Transverse colon (tissue), 4 donors: Measurements from ENCODE around the gene ZNF217. TPM values are rescaled to one million over a fixed set of nuclear protein-coding genes. Genes with fewer than 3 reads are reported as not detected.
"Not testable (repeated sequence)": the region's sequence is repeated elsewhere in the genome, so short reads cannot be mapped to it uniquely, and the experiment has no call there.

Experiments
- DNase-seq: peaks from one replicate; pipeline ENCODE4 v3.0.0-alpha.2; 2019
- H3K27ac ChIP-seq, 4 donors: fragments of 200-600 bp; sonication (generic); 2 replicates each; pipeline ENCODE4 v1.5.1; 2016 to 2018; ENCODE audit warnings: inconsistent platforms in 4 of 4
- H3K27me3 ChIP-seq: fragments of 200-600 bp; sonication (generic); 2 replicates; pipeline ENCODE4 v1.5.1; 2017; ENCODE audit warnings: inconsistent platforms
- H3K36me3 ChIP-seq, 4 donors: fragments of 200-600 bp; sonication (generic); 2 replicates each; pipeline ENCODE4 v1.5.1; 2017 to 2019; ENCODE audit warnings: inconsistent platforms in 4 of 4
- H3K4me1 ChIP-seq, 4 donors: fragments of 200-600 bp; sonication (generic); 2 replicates each; pipeline ENCODE4 v1.5.1; 2017 to 2020; ENCODE audit warnings: inconsistent platforms in 4 of 4
- H3K4me3 ChIP-seq, 4 donors: fragments of 200-600 bp; sonication (generic); 1 replicate in 1 of 4; 2 replicates in 3 of 4; pipeline versions ENCODE4 v1.5.1 to v1.6.1; 2017 to 2019; ENCODE audit warnings: inconsistent platforms in 4 of 4
- H3K9me3 ChIP-seq, 2 donors: fragments of 200-600 bp; sonication (generic); 2 replicates each; pipeline ENCODE4 v1.5.1; 2017 to 2019; ENCODE audit warnings: inconsistent platforms in 2 of 2
- CTCF ChIP-seq, 5 experiments: fragments of 200-600 bp in 3 of 5; fragments of 450-650 bp in 2 of 5; sonication (generic) in 3 of 5; IDR thresholded peaks; 1 replicate in 2 of 5; 2 replicates in 3 of 5; pipeline ENCODE4 v1.5.1; 2016 to 2017; ENCODE audit warnings: antibody characterized with exemption in 5 of 5, inconsistent platforms in 3 of 5, mild to moderate bottlenecking in 2 of 5, moderate library complexity in 1 of 5
- EP300 ChIP-seq: sonication (generic); formaldehyde crosslinking; IDR thresholded peaks from one replicate; pipeline ENCODE4 v1.6.1; 2017; ENCODE audit warnings: antibody characterized with exemption, low read depth
- POLR2A ChIP-seq: fragments of 450-650 bp; IDR thresholded peaks from one replicate; pipeline ENCODE4 v1.6.1; 2016; ENCODE audit warnings: antibody characterized with exemption, mild to moderate bottlenecking, moderate library complexity
- POLR2AphosphoS5 ChIP-seq, 3 donors: sonication (generic); formaldehyde crosslinking; IDR thresholded peaks; one replicate each; pipeline ENCODE4 v1.6.1; 2016; ENCODE audit warnings: antibody characterized with exemption in 3 of 3
- WGBS, 2 donors: methylation state at CpG; one replicate each; pipeline ENCODE4 v1.1.5; 2018; ENCODE audit warnings: low coverage in 1 of 2; 5-methylcytosine and 5-hydroxymethylcytosine counted together
- in situ Hi-C, 4 donors: fragments of 200-750 bp; cut with MboI; loops; one replicate each; pipeline versions ENCODE4 v1.15.0 to v1.15.1; 2017; ENCODE audit warnings: low sequenced_read_pairs in 3 of 4, low pct_ligation_motif_present in 1 of 4, low pct_unique_long_range_greater_than_20kb in 1 of 4
- intact Hi-C: fragments of 100-400 bp; cut with DNase I; formaldehyde crosslinking; loops from one replicate; pipeline ENCODE4 v1.15.1; 2023; ENCODE audit warnings: low total_unique reads
- total RNA-seq, 4 donors: library from RNA; depleted of rRNA; stranded (reverse); fragments of >200 nt; gene quantifications; one replicate each; pipeline ENCODE4 v1.1.0, GENCODE V29; 2016

ZNF217 gene
- total RNA-seq, 4 donors from 2014 or later, result 28.9 to 82.6 (median 46.0) TPM

GRCh38 chr20:53613748-53614147 lies 20.1 kb upstream of the ZNF217 start:
- no peaks in the 10 kb centered on the region for H3K27me3 ChIP-seq
- DNase-seq, result no peak
- intact Hi-C loops (no loop called here), in situ Hi-C loops (no loop called here)
- H3K4me1 ChIP-seq, result peaks cover 0 to 28% (median 7%) of the 10 kb centered on the region in 4 donors
- H3K36me3 ChIP-seq, result no peaks in the 10 kb centered on the region
- no peak overlapping the region for H3K4me3 ChIP-seq
- no peak overlapping the region for H3K27ac ChIP-seq
- H3K9me3 ChIP-seq, result no peaks in the 10 kb centered on the region
- TF ChIP-seq EP300, result no peak
- no peak for TF ChIP-seq POLR2A
- no peak for TF ChIP-seq CTCF (IDR thresholded peaks at IDR 0.05)
- TF ChIP-seq POLR2AphosphoS5 (IDR thresholded peaks at IDR 0.05), result no peak

GRCh38 chr20:53612289-53612688 lies 18.6 kb upstream of the ZNF217 start:
- WGBS, 2 donors, result 89 to 93% methylated on average over 7 to 8 of the region's 8 CpGs

GRCh38 chr20:53611449-53611894 lies 17.8 kb upstream of the ZNF217 start:
- Histone ChIP-seq H3K36me3 (no peaks in the 10 kb centered on the region), H3K27ac (peak overlapping the region; percentile 27 to 76 (median 55)), H3K4me3 (no peak overlapping the region), H3K27me3 (no peaks in the 10 kb centered on the region), H3K4me1 (peaks cover 0 to 33% (median 7%) of the 10 kb centered on the region in 4 donors), H3K9me3 (no peaks in the 10 kb centered on the region)
- WGBS, 2 donors, result 48 to 58% methylated on average over 8 of the region's 8 CpGs
- DNase-seq, result peak; percentile 37
- intact Hi-C loops, result no loop called here
- in situ Hi-C loops, result no loop called here
- TF ChIP-seq POLR2AphosphoS5 (IDR thresholded peaks at IDR 0.05) (peak in 2 of 3 donors; percentile 53 to 66), EP300 (no peak)

More at GRCh38 chr20:53612289-53612688, 18.6 kb upstream of the ZNF217 start:
- Histone ChIP-seq H3K4me1 (peaks cover 0 to 33% (median 7%) of the 10 kb centered on the region in 4 donors), H3K27ac (peak overlapping the region in 3 of 4 donors; percentile 43 to 76 (median 44))
- intact Hi-C loops, DNase-seq, H3K9me3 ChIP-seq, H3K27me3 ChIP-seq, H3K36me3 ChIP-seq, in situ Hi-C loops, H3K4me3 ChIP-seq: not testable (repeated sequence)

GRCh38 chr20:53609491-53610445 lies 16.1 kb upstream of the ZNF217 start:
- TF ChIP-seq POLR2A, result no peak
- TF ChIP-seq POLR2AphosphoS5 (IDR thresholded peaks at IDR 0.05), result no peak
- no peak for TF ChIP-seq EP300
- TF ChIP-seq CTCF (IDR thresholded peaks at IDR 0.05), result no peak
- Histone ChIP-seq H3K36me3 (no peaks in the 10 kb centered on the region), H3K4me3 (no peak overlapping the region), H3K9me3 (no peaks in the 10 kb centered on the region), H3K27ac (peak overlapping the region; percentile 59 to 76 (median 68)), H3K27me3 (no peaks in the 10 kb centered on the region), H3K4me1 (peaks cover 0 to 33% (median 7%) of the 10 kb centered on the region in 4 donors)
- in situ Hi-C loops (no loop called here), intact Hi-C loops (no loop called here)
- WGBS, 2 donors, result 32 to 36% methylated on average over 13 to 15 of the region's 15 CpGs
- peak; percentile 66 for DNase-seq
